H1 (cell line): ENCODE data around the gene AKR1D1. TPM values are rescaled to one million over a fixed set of nuclear protein-coding genes. Genes with fewer than 3 reads are reported as not detected.

Experiments
- CEBPB ChIP-seq: IDR thresholded peaks from 2 replicates; pipeline ENCODE4 v1.6.1; 2012; ENCODE audit warnings: low read depth, low read length
- JUN ChIP-seq: IDR thresholded peaks from 2 replicates; pipeline ENCODE4 v1.6.1; 2011; ENCODE audit warnings: low read depth, mild to moderate bottlenecking, improper control_type of control experiment, low read length
- JUND ChIP-seq: IDR thresholded peaks from 2 replicates; pipeline ENCODE4 v1.6.1; 2011; ENCODE audit warnings: mild to moderate bottlenecking, improper control_type of control experiment, low read length
- SRF ChIP-seq: IDR thresholded peaks from 2 replicates; pipeline ENCODE4 v1.6.1; 2011; ENCODE audit warnings: mild to moderate bottlenecking, low read depth, low read length, moderate library complexity
- TAF7 ChIP-seq: optimal IDR thresholded peaks from 2 replicates; pipeline ENCODE3; 2011; ENCODE audit warnings: low read depth, mild to moderate bottlenecking, inconsistent platforms, low read length, moderate library complexity, borderline replicate concordance
- polyA plus RNA-seq, 7 experiments: library from polyadenylated mRNA; depleted of rRNA in 3 of 7; stranded (reverse) in 5 of 7; unstranded in 2 of 7; fragments of >200 nt in 5 of 7; fragments of 200-250 nt in 2 of 7; gene quantifications; 1 replicate in 5 of 7; 2 replicates in 1 of 7; 4 replicates in 1 of 7; pipeline versions ENCODE4 v1.2.1 to v1.2.3, GENCODE V29; 2011 to 2013; ENCODE audit warnings: missing spikeins in 2 of 7, mixed read lengths in 2 of 7
- total RNA-seq: library from RNA; stranded (reverse); fragmentation: NEBNext Ultra II Directional; extraction: Animal tissue kit (Norgen Biotek cat#: 25700); gene quantifications from 2 replicates; pipeline ENCODE4 v1.2.1, GENCODE V29; 2021

The AKR1D1 gene
- total and polyA plus RNA-seq, 2 of the 8 experiments (the other 6 are each of a cell fraction or from before 2014, with no cell fraction given), result not detected

- no peak for TF ChIP-seq CEBPB
- TF ChIP-seq JUND, result no peak
- no peak for TF ChIP-seq TAF7
- no peak for TF ChIP-seq SRF
- no peak for TF ChIP-seq JUN
Measured at GRCh38 chr7:138027100-138027499, 49.2 kb upstream of the AKR1D1 start (continued).
